NCI-H1092 treated with DMSO at 0.1 percent for 48 hours (cell line): ENCODE data around the gene SLC22A6.

Experiments used
- DNase-seq: peaks from one replicate; lab custom pipeline; 2025; lab: John Stamatoyannopoulos, UW

The SLC22A6 gene, protein sequence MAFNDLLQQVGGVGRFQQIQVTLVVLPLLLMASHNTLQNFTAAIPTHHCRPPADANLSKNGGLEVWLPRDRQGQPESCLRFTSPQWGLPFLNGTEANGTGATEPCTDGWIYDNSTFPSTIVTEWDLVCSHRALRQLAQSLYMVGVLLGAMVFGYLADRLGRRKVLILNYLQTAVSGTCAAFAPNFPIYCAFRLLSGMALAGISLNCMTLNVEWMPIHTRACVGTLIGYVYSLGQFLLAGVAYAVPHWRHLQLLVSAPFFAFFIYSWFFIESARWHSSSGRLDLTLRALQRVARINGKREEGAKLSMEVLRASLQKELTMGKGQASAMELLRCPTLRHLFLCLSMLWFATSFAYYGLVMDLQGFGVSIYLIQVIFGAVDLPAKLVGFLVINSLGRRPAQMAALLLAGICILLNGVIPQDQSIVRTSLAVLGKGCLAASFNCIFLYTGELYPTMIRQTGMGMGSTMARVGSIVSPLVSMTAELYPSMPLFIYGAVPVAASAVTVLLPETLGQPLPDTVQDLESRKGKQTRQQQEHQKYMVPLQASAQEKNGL

DNA sequence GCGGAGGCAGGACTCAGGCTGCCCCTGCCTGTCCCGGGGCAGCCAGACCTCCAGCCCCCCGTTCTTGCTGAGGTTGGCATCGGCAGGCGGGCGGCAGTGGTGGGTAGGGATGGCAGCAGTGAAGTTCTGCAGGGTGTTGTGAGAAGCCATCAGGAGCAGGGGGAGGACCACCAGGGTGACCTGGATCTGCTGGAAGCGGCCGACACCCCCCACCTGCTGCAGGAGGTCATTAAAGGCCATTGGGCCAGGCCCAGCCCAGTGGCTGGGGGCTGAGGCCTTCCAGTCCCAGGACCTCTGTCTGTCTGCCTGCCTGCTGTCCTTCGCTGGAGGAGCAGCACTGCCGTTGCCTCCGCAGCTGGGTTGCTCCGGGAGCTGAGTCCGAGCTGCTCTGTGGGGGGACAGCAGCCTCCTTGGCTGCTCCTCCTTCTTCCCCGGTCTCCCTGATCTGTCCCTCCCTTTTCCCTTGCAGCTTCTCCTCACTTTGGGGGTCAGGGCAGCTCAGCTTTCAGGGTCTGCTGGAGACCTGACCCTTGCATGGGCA is at the start of gene SLC22A6:
Gene SLC22A6 (minus strand): TSS at position 517 of the 541 bp plus-strand sequence. CDS start 277 bp downstream, at position 240.
- no peak for DNase-seq

DNA sequence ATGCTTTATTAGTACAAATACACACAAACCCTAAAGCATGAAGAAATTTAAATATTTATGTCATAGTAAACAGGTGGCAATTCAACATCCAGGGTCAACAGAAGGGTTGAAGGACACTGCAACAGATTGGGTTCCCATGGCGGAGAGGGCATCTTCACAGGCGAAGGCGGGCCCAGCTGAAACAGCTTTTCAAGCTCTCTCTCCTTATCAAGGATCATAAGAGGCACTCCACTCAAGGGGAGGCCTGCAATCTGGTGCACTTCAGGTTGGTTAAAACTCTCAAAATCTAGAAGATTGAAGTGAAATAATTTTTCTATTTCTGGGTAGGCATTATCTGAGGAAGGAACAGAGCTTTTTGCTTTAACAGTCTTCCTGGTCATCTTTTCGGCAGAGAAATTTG is 47.7 kb upstream of the SLC22A6 start:
- no peak for DNase-seq

DNA sequence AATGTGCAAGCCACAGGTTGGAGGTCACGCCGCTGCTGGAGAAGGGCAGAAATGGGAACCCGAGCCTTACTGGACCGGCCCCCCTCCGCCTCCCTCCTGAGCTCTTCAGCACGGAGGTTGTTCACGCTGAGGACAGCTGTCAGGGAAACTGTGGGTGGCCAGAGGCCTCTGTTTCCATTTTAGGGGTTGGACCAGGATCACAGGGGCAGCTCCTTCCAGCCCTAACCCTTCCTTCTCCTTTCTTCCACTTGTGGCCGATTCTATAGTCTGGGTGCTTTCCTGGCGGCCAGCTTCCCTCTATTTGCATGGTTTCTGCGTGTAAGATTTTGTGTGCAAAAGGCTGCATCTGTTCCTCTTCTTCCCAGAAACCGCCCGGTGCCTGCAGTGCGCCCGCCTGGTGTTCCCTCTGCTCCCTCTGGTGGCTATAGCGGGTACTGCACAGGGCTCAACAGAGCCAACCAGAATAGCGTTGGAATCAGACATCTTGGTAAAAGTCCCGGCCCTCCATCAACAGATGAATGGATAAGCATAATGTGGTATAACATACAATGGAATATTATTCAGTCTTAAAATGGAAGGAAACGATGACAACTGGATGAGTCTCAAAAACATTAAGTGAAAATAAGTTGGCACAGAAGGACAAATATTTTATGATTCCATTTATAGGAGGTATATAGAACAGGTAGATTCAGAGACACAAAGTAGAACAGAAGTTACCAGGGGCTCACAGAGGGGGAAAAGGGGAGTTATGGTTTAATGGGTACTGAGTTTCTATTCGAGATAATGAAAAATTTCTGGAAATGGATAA is 39.3 kb upstream of the SLC22A6 start:
- peak; percentile 61 for DNase-seq

DNA sequence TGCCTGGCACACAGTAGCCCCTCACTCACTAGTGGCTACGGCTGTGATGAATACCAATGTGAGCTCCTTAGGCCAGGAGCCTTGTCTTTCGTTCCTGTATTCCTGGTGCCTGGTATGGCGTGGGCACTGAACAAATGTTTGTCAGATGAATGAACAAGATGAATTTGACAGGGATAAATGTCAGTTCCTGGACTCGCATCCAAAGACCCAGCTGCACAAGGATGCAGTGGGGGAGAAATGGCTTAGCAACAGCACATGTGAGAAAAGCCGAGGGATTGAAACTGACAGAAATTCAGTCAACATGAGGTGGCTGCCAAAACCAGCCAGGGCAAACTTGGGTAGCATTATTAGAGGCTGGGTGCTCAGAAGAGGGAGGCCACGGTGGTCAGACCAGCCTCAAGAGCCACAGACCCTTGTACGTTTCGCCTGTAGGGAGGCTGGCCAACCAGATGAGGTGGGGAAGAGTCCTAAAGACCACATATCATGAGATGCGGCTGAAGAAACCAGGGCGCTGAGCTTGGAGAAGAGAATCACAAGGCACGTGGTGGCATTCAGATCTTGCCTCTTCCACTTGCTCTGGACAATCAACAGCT is 38.6 kb upstream of the SLC22A6 start:
- no peak for DNase-seq

DNA sequence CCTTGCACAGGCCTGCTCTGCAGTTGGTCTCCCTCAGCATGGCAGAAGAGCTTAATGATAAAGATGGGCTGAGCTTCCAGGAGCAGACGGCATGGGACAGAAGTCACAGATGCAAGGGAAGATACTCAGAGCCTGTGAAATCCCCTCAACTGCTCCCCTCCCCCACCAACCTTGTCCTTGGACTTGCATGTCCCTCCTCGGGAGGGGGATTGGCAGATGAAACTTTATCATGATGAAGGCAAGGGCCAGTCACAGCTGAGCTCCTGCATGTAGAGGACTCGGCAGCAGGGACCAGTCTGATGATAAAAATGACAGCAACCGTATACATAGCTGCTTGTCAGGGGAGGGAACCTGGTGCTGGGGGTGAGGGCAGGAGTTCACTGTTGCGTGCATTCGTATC is 37.7 kb upstream of the SLC22A6 start:
- DNase-seq = no peak

DNA sequence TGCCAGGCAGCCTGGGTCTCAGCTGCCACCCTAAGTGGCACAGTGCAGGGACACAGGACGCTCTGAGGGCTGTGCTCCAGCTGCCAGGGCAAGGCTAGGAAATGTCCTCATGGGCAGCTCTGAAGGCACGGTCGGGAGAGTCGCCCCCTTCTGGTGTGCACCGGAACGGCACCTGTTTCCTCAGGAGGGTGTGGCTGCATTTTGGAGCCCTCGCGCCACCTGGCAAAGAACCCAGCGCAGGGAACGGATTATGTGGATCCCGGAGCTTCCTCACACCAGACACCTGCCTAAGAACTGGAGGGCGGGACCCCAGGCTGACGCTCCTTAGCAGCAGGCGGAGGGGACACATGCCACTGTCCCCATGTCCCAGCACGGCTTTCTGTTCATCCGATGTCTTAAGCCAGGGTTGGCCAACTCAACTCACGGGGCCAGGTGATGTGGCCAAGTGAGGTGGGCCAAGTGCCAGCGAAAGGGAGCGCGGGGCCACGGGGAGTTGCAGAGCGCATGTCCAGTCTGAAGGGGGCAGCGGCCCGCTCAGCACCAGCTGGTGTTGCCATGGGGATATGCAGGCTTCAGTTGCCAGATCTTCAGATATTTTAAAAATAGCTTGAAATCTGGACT is 36.0 kb upstream of the SLC22A6 start:
- no peak for DNase-seq

DNA sequence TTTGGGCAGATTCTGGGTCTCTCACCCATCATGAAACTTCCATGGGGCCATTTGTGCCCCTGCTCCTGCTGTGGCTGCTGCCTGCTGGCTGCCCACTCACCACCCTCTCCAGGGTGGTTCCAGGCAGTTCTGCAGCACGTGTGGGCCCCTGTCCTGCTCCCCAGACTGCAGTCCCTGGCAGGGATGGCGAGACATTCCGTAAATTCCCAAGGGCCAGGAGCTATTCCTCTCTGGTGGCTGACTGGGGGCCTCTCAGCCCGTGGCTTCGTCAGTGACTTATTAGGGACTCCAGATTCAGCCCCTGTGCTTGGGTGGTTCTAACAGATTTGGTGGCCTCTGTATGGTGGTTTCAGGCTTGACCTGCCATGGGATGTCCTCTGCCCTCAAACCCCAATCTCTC is 34.7 kb upstream of the SLC22A6 start:
- DNase-seq = no peak

DNA sequence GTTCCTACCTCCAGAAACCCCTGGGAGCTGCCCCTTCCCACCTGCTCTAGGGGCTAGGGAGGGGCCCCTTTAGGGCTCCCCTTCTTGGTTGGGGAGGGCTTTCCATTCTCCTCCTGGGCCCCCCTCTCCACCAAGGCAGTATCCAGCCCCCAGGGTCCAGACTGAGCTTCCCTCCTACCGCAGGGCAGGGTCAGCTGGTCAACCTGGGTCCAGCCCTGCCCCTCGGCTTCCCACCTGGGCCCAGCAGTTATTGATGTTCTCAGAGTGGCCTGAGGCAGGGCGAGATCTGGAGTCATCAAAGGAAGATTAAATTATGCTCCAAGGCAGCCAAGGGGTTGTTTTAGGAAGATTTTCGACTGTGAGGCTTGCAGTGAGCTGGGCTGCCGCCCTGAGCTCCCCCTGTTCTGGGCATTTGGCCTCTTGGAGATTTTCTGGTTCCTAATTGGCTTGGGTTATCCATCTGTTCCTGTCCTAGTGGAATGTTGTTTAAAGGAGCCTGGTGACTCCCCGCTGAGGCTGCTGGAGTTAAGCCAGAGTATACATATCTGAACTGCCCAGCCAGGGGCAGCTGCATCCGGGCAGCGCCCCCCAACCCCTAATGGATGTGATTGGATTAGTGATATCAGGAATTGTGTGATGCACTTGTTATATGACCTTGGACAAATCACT is 32.7 kb upstream of the SLC22A6 start:
- peak; percentile 53 for DNase-seq

DNA sequence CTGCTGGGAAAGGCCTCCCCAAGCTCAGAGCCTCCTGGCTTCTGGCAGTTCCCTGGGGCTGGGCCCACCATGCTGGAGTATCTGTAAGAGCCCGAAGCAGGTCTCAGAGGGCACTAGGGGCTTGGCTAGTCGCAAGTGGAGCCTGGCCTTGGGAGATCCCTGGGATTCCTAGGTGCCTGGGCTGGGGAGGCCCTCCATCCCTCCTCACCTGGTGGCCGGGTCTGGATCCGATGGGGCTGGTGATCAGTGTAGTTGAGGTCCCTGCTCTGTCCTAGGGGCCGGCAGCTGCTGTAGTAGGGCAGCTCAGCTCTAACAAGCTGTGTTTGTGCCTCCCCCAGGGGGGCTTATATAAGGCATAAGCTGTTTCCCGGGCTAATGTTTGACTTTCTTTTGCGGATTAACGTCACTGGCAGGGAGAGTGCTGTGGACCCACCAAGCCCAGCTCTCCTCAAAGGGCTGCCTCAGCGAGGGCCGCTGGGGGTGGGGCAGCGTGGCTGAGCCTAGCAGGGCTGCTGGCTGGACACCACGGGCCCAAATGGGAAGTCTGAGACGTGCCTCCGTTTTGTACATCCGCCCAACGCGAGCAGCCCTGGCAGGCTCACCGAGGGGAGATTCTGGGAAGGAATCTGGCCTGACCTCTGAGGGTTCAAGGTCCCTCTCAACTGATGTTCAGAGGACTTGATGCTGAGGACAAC is 30.9 kb upstream of the SLC22A6 start, which contains the start of gene SLC22A8:
Gene SLC22A8 (minus strand): TSS at position 321 of the 695 bp plus-strand sequence. CDS start 883 bp downstream, outside the sequence.
- DNase-seq = no peak

DNA sequence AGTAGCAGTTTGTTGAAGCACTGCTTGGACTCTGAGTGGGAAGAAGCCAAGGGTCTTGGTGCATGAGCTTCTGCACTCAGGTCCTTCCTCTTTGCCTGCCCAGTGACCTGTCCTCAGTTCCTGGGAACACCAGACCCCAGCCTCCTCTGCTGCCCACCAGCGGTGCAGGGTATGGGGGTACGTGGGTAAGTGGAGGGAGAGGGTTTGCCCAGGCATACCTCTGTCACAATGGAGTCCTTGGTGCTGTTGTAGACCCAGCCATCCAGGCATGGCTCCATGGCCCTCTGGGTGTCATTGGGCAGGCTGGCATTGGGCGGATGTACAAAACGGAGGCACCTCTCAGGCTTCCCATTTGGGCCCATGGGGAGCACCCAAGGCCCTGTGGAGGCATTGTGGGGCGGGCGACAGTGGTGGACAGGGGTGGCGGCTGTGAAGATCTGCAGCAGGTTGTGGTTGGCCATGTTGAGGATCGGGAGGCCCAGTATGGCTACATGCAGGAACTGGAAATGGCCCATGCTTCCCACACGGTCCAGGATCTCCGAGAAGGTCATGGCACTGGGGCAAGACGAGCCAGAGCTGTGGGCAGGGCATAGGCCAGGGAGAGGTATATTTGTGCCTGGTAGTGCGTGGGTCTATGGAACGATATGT is 29.8 kb upstream of the SLC22A6 start:
- DNase-seq = no peak

DNA sequence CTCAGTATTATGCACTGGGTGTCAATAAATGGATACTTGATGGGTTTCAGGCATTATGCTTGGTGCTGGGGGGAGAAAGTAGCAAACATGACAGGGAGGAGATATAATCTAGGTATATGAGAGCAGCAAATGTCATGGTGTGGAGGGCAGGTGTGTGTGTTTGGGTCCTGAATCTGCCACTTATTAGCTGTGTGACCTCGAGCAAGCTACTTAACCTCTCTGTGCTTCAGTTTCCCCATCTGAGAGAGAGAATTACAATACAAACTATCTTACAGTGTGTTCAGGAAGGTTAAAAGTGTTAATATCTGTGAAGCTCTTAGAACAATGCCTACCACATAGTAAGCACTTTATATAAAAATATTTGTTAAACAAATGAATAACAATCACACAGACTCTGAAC is 28.1 kb upstream of the SLC22A6 start:
- no peak for DNase-seq

DNA sequence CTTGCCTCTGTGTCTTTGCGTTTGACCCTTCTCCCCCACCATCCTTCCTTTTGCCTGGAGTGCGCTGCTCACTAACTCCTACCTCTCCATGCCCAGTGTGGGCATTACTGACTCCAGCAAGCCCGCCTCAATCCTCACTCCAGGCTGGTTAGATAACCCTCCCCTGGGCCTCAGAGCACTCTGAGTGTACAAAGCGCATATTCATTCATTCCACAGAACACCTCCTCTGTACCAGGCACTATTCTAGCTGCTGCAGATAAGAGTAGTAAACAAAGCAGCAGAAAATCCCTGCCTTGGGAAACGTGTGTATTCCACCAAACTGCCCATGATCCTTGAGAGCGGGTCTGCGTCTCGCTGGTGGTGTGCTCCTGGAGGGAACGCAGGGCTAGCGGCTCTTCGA is 27.7 kb upstream of the SLC22A6 start:
- DNase-seq = no peak

DNA sequence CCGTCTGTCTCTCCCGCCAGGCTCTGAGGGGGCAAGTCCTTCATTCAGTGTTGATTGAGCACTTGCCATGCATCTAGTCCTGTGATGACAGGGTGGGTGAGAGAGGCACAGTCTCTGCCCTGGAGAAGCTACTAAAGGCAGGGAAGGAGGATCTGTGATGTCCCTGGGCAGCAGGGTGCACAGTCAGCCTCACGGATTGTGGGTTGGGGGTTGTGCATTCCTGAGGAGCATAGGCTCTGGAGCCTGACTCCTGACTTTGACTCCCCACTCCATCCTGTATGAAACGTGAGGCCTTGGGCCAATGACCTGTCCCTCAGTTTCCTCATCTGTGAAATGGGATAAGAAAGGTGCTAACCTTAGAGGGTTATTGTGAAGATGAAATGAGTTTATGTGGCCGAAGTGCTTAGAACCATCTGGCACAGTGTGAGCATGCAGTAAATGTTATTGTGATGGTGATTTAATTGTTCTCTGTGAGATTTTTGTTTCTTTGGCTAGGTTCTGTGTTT is 26.2 kb upstream of the SLC22A6 start:
- no peak for DNase-seq

DNA sequence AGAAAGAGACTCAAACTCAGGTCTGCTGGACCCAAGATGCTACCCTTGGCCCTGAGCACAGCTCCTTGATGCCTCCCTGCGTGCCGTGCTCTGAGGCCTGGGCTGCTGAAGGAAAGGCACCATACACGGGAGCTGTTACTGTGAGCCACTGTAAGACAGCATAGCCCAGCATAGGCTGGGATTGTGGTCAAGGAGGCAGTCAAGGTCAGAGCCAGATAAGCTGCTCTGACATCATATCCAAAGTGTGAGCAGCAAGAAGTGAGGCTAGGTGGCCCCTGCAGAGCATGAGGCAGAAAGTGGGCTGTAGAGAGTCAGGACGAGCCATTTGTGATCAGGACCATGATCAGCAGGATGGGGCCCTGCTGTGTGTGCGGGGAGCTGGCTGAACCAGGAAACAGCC is 23.2 kb upstream of the SLC22A6 start:
- no peak for DNase-seq

DNA sequence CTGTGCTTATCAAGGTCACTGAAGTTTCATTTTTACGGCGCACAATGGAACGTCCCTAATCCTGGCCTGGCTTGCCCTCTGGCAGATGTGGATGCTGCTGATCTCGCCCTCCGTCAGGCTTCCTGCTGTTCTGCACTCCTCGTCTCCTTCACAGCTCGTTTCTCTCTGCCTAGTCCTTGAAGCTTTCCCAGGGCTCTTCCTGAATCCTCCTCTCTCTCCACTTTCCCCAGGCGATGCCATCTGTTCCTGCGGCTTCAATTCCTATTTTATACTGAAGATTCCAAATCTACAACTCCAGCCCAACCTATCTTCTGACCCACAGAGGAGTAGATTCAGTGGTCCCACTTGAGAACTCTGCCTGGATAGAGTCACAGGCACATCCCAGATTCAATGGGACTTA is 16.7 kb upstream of the SLC22A6 start:
- no peak for DNase-seq

DNA sequence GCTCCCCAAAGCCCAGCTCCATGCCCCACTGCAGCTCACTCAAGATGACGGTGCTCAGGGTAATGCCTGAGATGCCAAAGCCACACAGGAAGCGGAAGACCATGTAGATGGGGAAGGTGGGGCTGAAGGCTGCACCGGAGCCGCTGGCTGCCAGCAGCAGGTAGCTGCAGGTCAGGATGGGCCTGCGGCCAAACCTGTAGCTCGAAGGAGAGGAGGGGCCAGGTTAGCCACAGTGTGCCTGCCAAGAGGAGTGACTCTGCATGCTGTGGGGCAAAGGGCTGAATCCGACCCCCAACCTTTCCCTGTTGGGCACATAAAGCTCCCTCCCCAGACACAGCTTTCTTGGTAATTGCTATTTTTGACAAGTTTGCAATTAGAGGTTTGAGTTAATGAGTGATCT is 14.9 kb upstream of the SLC22A6 start:
- DNase-seq = no peak

DNA sequence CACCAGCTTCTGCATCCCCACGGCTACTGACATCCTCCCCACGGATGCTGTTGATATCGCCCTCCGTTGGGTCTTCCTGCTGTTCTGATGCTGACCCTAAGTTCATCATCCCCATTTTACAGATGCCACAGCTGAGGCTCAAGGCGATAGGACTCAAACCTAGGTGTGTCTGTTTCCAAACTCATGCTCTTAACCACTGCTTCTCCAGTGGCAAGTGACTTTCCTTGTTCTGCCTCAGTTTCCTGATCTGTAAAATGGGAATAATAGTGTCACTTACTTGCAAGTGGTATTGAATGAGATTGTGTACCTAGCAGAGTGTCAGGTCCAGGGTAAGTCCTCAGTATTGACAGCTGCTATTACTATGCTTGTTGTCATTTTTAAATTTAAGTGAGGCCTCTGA is 14.4 kb upstream of the SLC22A6 start:
- DNase-seq = no peak

DNA sequence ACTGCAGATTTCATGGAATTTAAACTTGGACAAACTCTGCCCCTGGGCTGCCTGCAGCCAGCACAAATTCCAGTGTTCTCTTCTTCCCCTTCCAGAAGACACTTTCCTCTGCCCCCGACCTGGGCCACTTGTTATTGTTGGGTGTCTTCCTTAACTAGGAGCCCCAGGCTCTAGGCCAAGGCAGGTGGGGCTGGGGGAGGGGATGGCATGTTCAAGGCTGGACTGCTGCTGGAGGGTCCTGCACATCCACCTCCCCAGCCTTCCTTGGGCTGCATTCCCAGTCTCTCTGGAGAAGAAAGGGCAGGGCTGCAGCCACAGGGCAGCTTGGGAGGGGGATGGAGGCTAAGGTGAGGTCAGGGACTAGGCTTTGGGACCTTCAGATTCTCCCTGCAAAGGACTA is 11.5 kb upstream of the SLC22A6 start:
- no peak for DNase-seq

DNA sequence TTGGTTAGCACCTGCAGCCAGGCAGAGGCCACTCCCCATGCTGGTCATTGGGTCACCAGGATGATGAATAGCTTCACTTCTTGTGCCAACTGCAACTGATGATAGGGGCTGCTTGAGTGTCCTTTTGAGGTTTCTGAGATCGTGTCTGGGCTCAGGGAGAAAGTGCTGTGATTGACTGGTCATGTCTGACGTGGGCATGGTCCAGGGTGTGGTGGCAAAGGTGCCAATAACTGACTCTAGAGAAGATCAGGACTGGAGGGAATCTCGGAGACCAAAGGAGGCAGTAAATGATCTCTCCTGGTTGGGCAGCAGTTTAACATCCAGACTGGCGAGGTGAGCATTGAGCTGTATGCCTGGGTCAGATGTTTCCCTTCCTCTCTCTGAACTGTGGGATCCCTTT is 10.0 kb upstream of the SLC22A6 start:
- DNase-seq = no peak

DNA sequence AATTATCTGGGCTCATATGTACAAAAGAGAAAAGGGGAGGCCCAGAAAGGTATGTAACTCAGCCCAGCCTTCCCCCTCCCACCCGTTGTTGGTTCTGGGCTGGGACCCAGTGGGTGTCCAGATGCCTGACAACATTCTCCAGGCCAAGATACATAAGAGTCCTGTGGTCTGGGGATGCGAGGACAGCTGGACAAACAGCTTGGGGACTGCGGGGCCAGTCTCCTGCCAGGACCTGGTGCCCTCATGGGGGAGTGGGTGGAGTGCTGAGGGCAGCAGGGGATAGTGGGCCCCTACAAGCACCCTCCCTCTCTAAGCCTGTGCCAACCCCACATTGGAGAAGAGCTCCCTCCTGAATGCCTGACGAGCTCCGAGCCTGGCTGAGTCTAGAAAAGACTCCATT is 3.5 kb upstream of the SLC22A6 start:
- no peak for DNase-seq
